B cell (primary cell): ENCODE measurements around the gene CEP89. TPM values are rescaled to one million over a fixed set of nuclear protein-coding genes. Genes with fewer than 3 reads are reported as not detected.
"Not testable (repeated sequence)": the region's sequence is repeated elsewhere in the genome, so short reads cannot be mapped to it uniquely, and the experiment has no call there.

ENCODE experiments used
- ATAC-seq: fragments of 200-7000 bp; cut with Tn5 transposase; one replicate; pipeline ENCODE4 v1.10.0; 2021; ENCODE audit warnings: low read depth, mild to moderate bottlenecking, moderate number of reproducible peaks, moderate library complexity
- CTCF ChIA-PET: fragments of 350-600 bp; sonication (Branson Sonifier 250); formaldehyde crosslinking; loops from one replicate; lab custom pipeline; 2021; ENCODE audit warnings: antibody characterized with exemption, inconsistent platforms; lab: Charles Lee
- POLR2A ChIA-PET: fragments of 350-600 bp; sonication (Branson Sonifier 250); formaldehyde crosslinking; loops from one replicate; lab custom pipeline; 2021; ENCODE audit warnings: antibody characterized with exemption; lab: Charles Lee
- DNase-seq: peaks from one replicate; pipeline ENCODE4 v3.0.0; 2013
- H2AFZ ChIP-seq: 2 replicates; pipeline ENCODE4 v1.6.1; 2012; ENCODE audit warnings: mild to moderate bottlenecking, low read depth, low read length; ENCODE audit not compliant: insufficient read depth, poor library complexity, severe bottlenecking
- H3K27ac ChIP-seq, 2 donors: 1 replicate in 1 of 2; 2 replicates in 1 of 2; pipeline ENCODE4 v1.5.1; 2012 to 2013; ENCODE audit warnings: low read length in 2 of 2, mild to moderate bottlenecking in 2 of 2, moderate library complexity in 1 of 2
- H3K27me3 ChIP-seq, 4 experiments: fragments of 200-600 bp in 1 of 4; sonication (generic) in 1 of 4; replicated peaks in 1 of 4; 1 replicate in 2 of 4; 2 replicates in 2 of 4; pipeline versions ENCODE4 v1.6.1 to v1.7.0; 2013 to 2016; ENCODE audit warnings: low read length in 3 of 4, mild to moderate bottlenecking in 2 of 4, mixed read lengths in 1 of 4, moderate library complexity in 1 of 4; ENCODE audit not compliant: insufficient read depth in 4 of 4, control insufficient read depth in 3 of 4; ENCODE audit errors: control extremely low read depth in 1 of 4
- H3K36me3 ChIP-seq, 2 experiments: replicated peaks in 1 of 2; 1 replicate in 1 of 2; 2 replicates in 1 of 2; pipeline versions ENCODE4 v1.6.1 to v1.7.1; 2013; ENCODE audit warnings: low read length in 1 of 2; ENCODE audit not compliant: insufficient read depth in 2 of 2, control insufficient read depth in 1 of 2; ENCODE audit errors: control extremely low read depth in 1 of 2, extremely low read depth in 1 of 2
- H3K4me1 ChIP-seq, 2 donors: fragments of 200-600 bp in 1 of 2; sonication (generic) in 1 of 2; 1 replicate in 1 of 2; 2 replicates in 1 of 2; pipeline versions ENCODE4 v1.5.1 to v1.6.1; 2013 to 2017; ENCODE audit warnings: low read length in 2 of 2; ENCODE audit not compliant: control insufficient read depth in 2 of 2, insufficient read depth in 2 of 2
- H3K4me2 ChIP-seq: replicated peaks from 2 replicates; pipeline ENCODE3; 2012; ENCODE audit warnings: mild to moderate bottlenecking, low read depth, low read length; ENCODE audit not compliant: poor library complexity, severe bottlenecking
- H3K4me3 ChIP-seq, 5 experiments: fragments of 200-600 bp in 1 of 5; sonication (generic) in 1 of 5; 1 replicate in 3 of 5; 2 replicates in 2 of 5; pipeline versions ENCODE4 v1.5.1 to v1.7.0; 2011 to 2016; ENCODE audit warnings: low read length in 4 of 5, mild to moderate bottlenecking in 4 of 5, low read depth in 2 of 5, control low read depth in 1 of 5, moderate library complexity in 1 of 5; ENCODE audit not compliant: insufficient read depth in 1 of 5; ENCODE audit errors: control extremely low read depth in 1 of 5, extremely low read depth in 1 of 5
- H3K79me2 ChIP-seq: fragments of 200-600 bp; sonication (generic); one replicate; pipeline ENCODE4 v1.6.0; 2016; ENCODE audit warnings: low read length; ENCODE audit not compliant: control insufficient read depth, insufficient read depth
- H3K9ac ChIP-seq: fragments of 200-600 bp; sonication (generic); 2 replicates; pipeline ENCODE4 v1.6.1; 2017; ENCODE audit warnings: mild to moderate bottlenecking, low read length, moderate library complexity
- H3K9me3 ChIP-seq, 3 donors: one replicate each; pipeline versions ENCODE4 v1.6.1 to v1.7.1; 2013; ENCODE audit warnings: low read length in 2 of 3; ENCODE audit not compliant: control insufficient read depth in 2 of 3, insufficient read depth in 1 of 3; ENCODE audit errors: control extremely low read depth in 1 of 3
- H4K20me1 ChIP-seq: 2 replicates; pipeline ENCODE4 v1.6.0; 2012; ENCODE audit warnings: mild to moderate bottlenecking, low read length; ENCODE audit not compliant: insufficient read depth, control insufficient read depth, poor library complexity, severe bottlenecking
- H3K27ac Mint-ChIP-seq: one replicate; pipeline ENCODE4 v1.8.0; 2021; ENCODE audit warnings: mixed read lengths
- H3K27me3 Mint-ChIP-seq: one replicate; pipeline ENCODE4 v1.8.0; 2021; ENCODE audit warnings: mixed read lengths
- H3K4me1 Mint-ChIP-seq: one replicate; pipeline ENCODE4 v1.8.0; 2021; ENCODE audit warnings: mixed read lengths
- H3K4me3 Mint-ChIP-seq: one replicate; pipeline ENCODE4 v1.8.0; 2021; ENCODE audit warnings: mixed read lengths
- H3K9me3 Mint-ChIP-seq: one replicate; pipeline ENCODE4 v1.8.0; 2022; ENCODE audit warnings: mixed read lengths; ENCODE audit not compliant: insufficient read depth
- CTCF ChIP-seq: fragments of 200-600 bp; IDR thresholded peaks from one replicate; pipeline ENCODE4 v1.8.0; 2022; ENCODE audit warnings: antibody characterized with exemption, mild to moderate bottlenecking
- EZH2 ChIP-seq: IDR thresholded peaks from 2 replicates; pipeline ENCODE4 v1.6.1; 2012; ENCODE audit warnings: borderline replicate concordance, low read depth, mild to moderate bottlenecking, moderate library complexity, low read length; ENCODE audit not compliant: insufficient read depth, poor library complexity, severe bottlenecking
- WGBS: methylation state at CpG from one replicate; pipeline ENCODE4 v1.1.5; 2013; ENCODE audit warnings: missing lambda C conversion rate; ENCODE audit not compliant: insufficient coverage; 5-methylcytosine and 5-hydroxymethylcytosine counted together
- intact Hi-C: fragments of 100-400 bp; cut with micrococcal nuclease; formaldehyde crosslinking; loops from one replicate; pipeline ENCODE4 v1.10.0; 2022
- polyA plus RNA-seq: library from polyadenylated mRNA; depleted of rRNA; stranded (reverse); fragments of >200 nt; gene quantifications from 2 replicates; pipeline ENCODE4 v1.2.3, GENCODE V29; 2012
- total RNA-seq, 2 donors: library from RNA; stranded (reverse); fragments of 120-200 nt in 1 of 2; gene quantifications; 1 replicate in 1 of 2; 2 replicates in 1 of 2; pipeline versions ENCODE4 v1.2.3 to v1.2.4, GENCODE V29; 2013 to 2022

CEP89 gene
- total and polyA plus RNA-seq, 2 donors (not counting 1 experiment from before 2014, with no cell fraction given) = 10.2 to 38.6 TPM

- ChIA-PET CTCF (no interaction called here), POLR2A (no interaction called here)
- no peak overlapping the region for H3K4me3 ChIP-seq
- WGBS = no CpG with 5 or more reads among the region's 7 CpGs
- no peaks in the 10 kb centered on the region for H3K27me3 Mint-ChIP-seq
- peaks cover 6% of the 10 kb centered on the region for H3K9me3 Mint-ChIP-seq
- no peak overlapping the region for H3K4me3 Mint-ChIP-seq
- no peaks in the 10 kb centered on the region for H3K27me3 ChIP-seq
- intact Hi-C loops = no loop called here
- no peaks in the 10 kb centered on the region for H3K36me3 ChIP-seq
- H2AFZ ChIP-seq = no peak overlapping the region
- H3K27ac Mint-ChIP-seq = no peak overlapping the region
- H4K20me1 ChIP-seq = no peaks in the 10 kb centered on the region
- TF ChIP-seq CTCF (no peak), EZH2 (no peak)
- H3K4me1 Mint-ChIP-seq = no peaks in the 10 kb centered on the region
- DNase-seq (no peak), ATAC-seq (no peak)
- peaks cover 0 to 22% (median 13%) of the 10 kb centered on the region in 3 donors for H3K9me3 ChIP-seq
- H3K27ac ChIP-seq = no peak overlapping the region
- H3K4me1 ChIP-seq = no peaks in the 10 kb centered on the region
- H3K79me2 ChIP-seq = no peaks in the 10 kb centered on the region
- no peak overlapping the region for H3K9ac ChIP-seq
- no peak overlapping the region for H3K4me2 ChIP-seq
These were observed 134.2 kb downstream of the CEP89 start for GRCh38 chr19:32837531-32837930.

GRCh38 chr19:32833388-32833787 is 138.4 kb downstream of the CEP89 start:
- H3K4me1 Mint-ChIP-seq, H3K9me3 Mint-ChIP-seq, H3K36me3 ChIP-seq, H3K27me3 ChIP-seq, intact Hi-C loops, CTCF ChIA-PET, H3K27ac Mint-ChIP-seq, DNase-seq, H2AFZ ChIP-seq, H3K4me3 ChIP-seq, POLR2A ChIA-PET, H3K4me1 ChIP-seq, H3K9me3 ChIP-seq, H3K79me2 ChIP-seq, H3K9ac ChIP-seq, H3K27ac ChIP-seq, H4K20me1 ChIP-seq, H3K4me3 Mint-ChIP-seq, H3K27me3 Mint-ChIP-seq, H3K4me2 ChIP-seq, ATAC-seq: not testable (repeated sequence)
- WGBS = 100% methylated on average over 4 of the region's 7 CpGs

- H3K9me3 Mint-ChIP-seq, H3K4me1 Mint-ChIP-seq, H3K9me3 ChIP-seq, H3K4me3 ChIP-seq, H3K36me3 ChIP-seq, H3K9ac ChIP-seq, H3K79me2 ChIP-seq, DNase-seq, H3K4me3 Mint-ChIP-seq, CTCF ChIA-PET, H3K27ac ChIP-seq, H3K27ac Mint-ChIP-seq, H3K4me2 ChIP-seq, H3K27me3 Mint-ChIP-seq, ATAC-seq, POLR2A ChIA-PET, H3K27me3 ChIP-seq, H2AFZ ChIP-seq, intact Hi-C loops, H4K20me1 ChIP-seq, H3K4me1 ChIP-seq: not testable (repeated sequence)
- WGBS = 91% methylated on average over 6 of the region's 7 CpGs
These were observed 138.9 kb downstream of the CEP89 start for GRCh38 chr19:32832825-32833224.
